K562 (cell line): ENCODE results near the gene SATB2. TPM values are rescaled to one million over a fixed set of nuclear protein-coding genes. Genes with fewer than 3 reads are reported as not detected.

Experiments
- ARID3A ChIP-seq: IDR thresholded peaks from 2 replicates; pipeline ENCODE4 v1.6.1; 2012; ENCODE audit warnings: low read depth, low read length, improper control_type of control experiment, borderline replicate concordance
- ATF1 ChIP-seq, 2 experiments: fragments of 450-650 bp in 1 of 2; IDR thresholded peaks; 2 replicates each; pipeline ENCODE4 v1.6.1; 2016; ENCODE audit warnings: missing compliant biosample characterization in 1 of 2, missing genetic modification characterization in 1 of 2
- BDP1 ChIP-seq: IDR thresholded peaks from 3 replicates; pipeline ENCODE4 v1.6.1; 2011; ENCODE audit not compliant: insufficient read length, insufficient read depth
- CREB1 ChIP-seq, 2 experiments: sonication (generic) in 1 of 2; formaldehyde crosslinking in 1 of 2; IDR thresholded peaks; 2 replicates each; pipeline versions ENCODE4 v1.6.1 to v1.8.0; 2012 to 2022; ENCODE audit warnings: inconsistent platforms in 1 of 2, mild to moderate bottlenecking in 1 of 2, missing genetic modification reagents in 1 of 2, moderate library complexity in 1 of 2
- KDM5B ChIP-seq: fragments of 200-600 bp; sonication (generic); IDR thresholded peaks from 2 replicates; pipeline ENCODE4 v1.6.1; 2012; ENCODE audit warnings: low read depth, mild to moderate bottlenecking, moderate library complexity, low read length, control low read depth, inconsistent platforms; ENCODE audit not compliant: insufficient replicate concordance
- MCM5 ChIP-seq: fragments of 450-650 bp; IDR thresholded peaks from 2 replicates; pipeline ENCODE4 v1.6.1; 2016; ENCODE audit warnings: low read depth
- NEUROD1 ChIP-seq: fragments of 150-350 bp; IDR thresholded peaks from 2 replicates; pipeline ENCODE4 v1.6.1; 2014; ENCODE audit warnings: borderline replicate concordance, low read length, low read depth; ENCODE audit not compliant: partially characterized antibody
- NFE2 ChIP-seq: IDR thresholded peaks from 2 replicates; pipeline ENCODE4 v1.6.1; 2014; ENCODE audit warnings: antibody characterized with exemption, low read depth
- PHTF2 ChIP-seq: fragments of 250-450 bp; sonication (Bioruptor Pico); IDR thresholded peaks from 2 replicates; pipeline ENCODE4 v1.5.0; 2021; ENCODE audit warnings: mild to moderate bottlenecking
- STAT5B ChIP-seq: fragments of 250-450 bp; sonication (Bioruptor Pico); IDR thresholded peaks from 2 replicates; pipeline ENCODE4 v1.8.0; 2021; ENCODE audit warnings: mild to moderate bottlenecking, inconsistent platforms
- ZC3H8 ChIP-seq: fragments of 450-650 bp; IDR thresholded peaks from 2 replicates; pipeline ENCODE4 v1.6.1; 2017
- ZNF143 ChIP-seq: sonication (generic); formaldehyde crosslinking; IDR thresholded peaks from 2 replicates; pipeline ENCODE4 v1.9.0; 2022; ENCODE audit warnings: mild to moderate bottlenecking, missing genetic modification reagents
- polyA plus RNA-seq, 8 experiments: library from polyadenylated mRNA; depleted of rRNA in 4 of 8; stranded (reverse) in 5 of 8; unstranded in 3 of 8; fragments of >200 nt; fragmentation: Nextera tagmentation in 2 of 8; fragmentation: Illumina TruSeq in 1 of 8; extraction: Ambion mirVana in 2 of 8; extraction: Trizol in 1 of 8; gene quantifications; 2 replicates each; pipeline versions ENCODE4 v1.2.1 to v1.2.3, GENCODE V29; 2011 to 2014; ENCODE audit warnings: inconsistent platforms in 1 of 8, missing spikeins in 1 of 8
- total RNA-seq, 7 experiments: library from RNA; depleted of rRNA in 6 of 7; stranded (reverse); fragments of >200 nt in 6 of 7; fragmentation: Illumina TruSeq in 2 of 7; extraction: Trizol in 2 of 7; gene quantifications; 2 replicates each; pipeline versions ENCODE4 v1.2.1 to v1.2.3, GENCODE V29; 2011 to 2021; ENCODE audit warnings: low replicate concordance in 1 of 7
- TF ChIP-seq, protein P1 (sequence below): fragments of 250-450 bp; sonication (Bioruptor Pico); IDR thresholded peaks from 2 replicates; pipeline ENCODE4 v1.5.1; 2021; ENCODE audit warnings: mild to moderate bottlenecking
- TF ChIP-seq, protein P2 (sequence below): fragments of 450-650 bp; formaldehyde crosslinking; IDR thresholded peaks from 2 replicates; pipeline ENCODE4 v1.4.0; 2020; ENCODE audit warnings: mild to moderate bottlenecking

Gene SATB2
- total and polyA plus RNA-seq, 9 of the 15 experiments (the other 6 are each of a cell fraction or from before 2014, with no cell fraction given): 4.5 to 34.0 (median 15.1) TPM

GRCh38 chr2:199458806-199459285 is 1.1 kb upstream of the SATB2 start (continued):
- TF ChIP-seq ARID3A: no peak
- no peak for TF ChIP-seq KDM5B
- no peak for TF ChIP-seq CREB1 (IDR thresholded peaks at IDR 0.05)
- no peak for TF ChIP-seq CREB1 (CRISPR knock-in tag; IDR thresholded peaks at IDR 0.05)
- no peak for TF ChIP-seq NFE2
- TF ChIP-seq STAT5B (CRISPR knock-in tag): no peak
- TF ChIP-seq, protein P1, sequence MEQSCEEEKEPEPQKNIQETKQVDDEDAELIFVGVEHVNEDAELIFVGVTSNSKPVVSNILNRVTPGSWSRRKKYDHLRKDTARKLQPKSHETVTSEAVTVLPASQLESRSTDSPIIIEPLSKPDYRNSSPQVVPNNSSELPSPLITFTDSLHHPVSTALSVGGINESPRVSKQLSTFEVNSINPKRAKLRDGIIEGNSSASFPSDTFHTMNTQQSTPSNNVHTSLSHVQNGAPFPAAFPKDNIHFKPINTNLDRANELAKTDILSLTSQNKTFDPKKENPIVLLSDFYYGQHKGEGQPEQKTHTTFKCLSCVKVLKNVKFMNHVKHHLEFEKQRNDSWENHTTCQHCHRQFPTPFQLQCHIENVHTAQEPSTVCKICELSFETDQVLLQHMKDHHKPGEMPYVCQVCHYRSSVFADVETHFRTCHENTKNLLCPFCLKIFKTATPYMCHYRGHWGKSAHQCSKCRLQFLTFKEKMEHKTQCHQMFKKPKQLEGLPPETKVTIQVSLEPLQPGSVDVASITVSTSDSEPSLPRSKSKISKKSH (CRISPR knock-in tag): no peak
- TF ChIP-seq ATF1 (CRISPR knock-in tag; IDR thresholded peaks at IDR 0.05): no peak
- 0 out of 2 replicates have a peak, but pooled peaks have one; percentile 9 for TF ChIP-seq ATF1 (tag; IDR thresholded peaks at IDR 0.05)
- no peak for TF ChIP-seq NEUROD1
- TF ChIP-seq BDP1: no peak
- TF ChIP-seq, protein P2, sequence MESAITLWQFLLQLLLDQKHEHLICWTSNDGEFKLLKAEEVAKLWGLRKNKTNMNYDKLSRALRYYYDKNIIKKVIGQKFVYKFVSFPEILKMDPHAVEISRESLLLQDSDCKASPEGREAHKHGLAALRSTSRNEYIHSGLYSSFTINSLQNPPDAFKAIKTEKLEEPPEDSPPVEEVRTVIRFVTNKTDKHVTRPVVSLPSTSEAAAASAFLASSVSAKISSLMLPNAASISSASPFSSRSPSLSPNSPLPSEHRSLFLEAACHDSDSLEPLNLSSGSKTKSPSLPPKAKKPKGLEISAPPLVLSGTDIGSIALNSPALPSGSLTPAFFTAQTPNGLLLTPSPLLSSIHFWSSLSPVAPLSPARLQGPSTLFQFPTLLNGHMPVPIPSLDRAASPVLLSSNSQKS (CRISPR knock-in tag): no peak
- TF ChIP-seq ZC3H8: no peak
- TF ChIP-seq MCM5: no peak
- no peak for TF ChIP-seq ZNF143 (CRISPR knock-in tag)
- TF ChIP-seq PHTF2: no peak
